ENCODE measurements around the gene LPP. TPM values are rescaled to one million over a fixed set of nuclear protein-coding genes. Genes with fewer than 3 reads are reported as not detected.

LPP gene
- total RNA-seq, 1 experiment from 2014 or later, result 54.0 TPM

- no peak for DNase-seq (ENCODE audit: low read depth, low spot score)
- H3K27ac ChIP-seq (ENCODE audit: low read depth, low read length), result no peak overlapping the region
Observed at GRCh38 chr3:188319569-188319968, 165.6 kb downstream of the LPP start.

GRCh38 chr3:188320757-188321156, 166.8 kb downstream of the LPP start:
- DNase-seq (ENCODE audit: low read depth, low spot score) (no peak), ATAC-seq (no peak)
- no peak overlapping the region for H3K27ac ChIP-seq (ENCODE audit: low read depth, low read length)
- intact Hi-C loops (cut with micrococcal nuclease), result no loop called here
- no TSS peak for BruUV-seq (replicated peaks)
- no peaks in the 10 kb centered on the region; a peak in 1 of 4 replicates for H3K4me1 ChIP-seq (ENCODE audit: control insufficient read depth in 1 of 2, insufficient read depth in 2 of 2, low read length in 2 of 2)
- H3K4me3 ChIP-seq (replicated peaks in 1 of 2; ENCODE audit: low read depth in 1 of 2, low read length in 2 of 2), result no peak overlapping the region
- H3K4me2 ChIP-seq (ENCODE audit: low read length), result no peak overlapping the region
- no peaks in the 10 kb centered on the region for H3K27me3 ChIP-seq (ENCODE audit: insufficient read depth, low read length)
- H4K20me1 ChIP-seq (ENCODE audit: insufficient read depth), result no peaks in the 10 kb centered on the region
- ChIA-PET RAD21 (ENCODE audit: low non-redundant PET in 1 of 2, low total read pairs in 2 of 2, uncharacterized antibody in 2 of 2, unreplicated experiment in 2 of 2) (no interaction called here), CTCF (no interaction called here), POLR2A (no interaction called here)
- no peak overlapping the region for H2AFZ ChIP-seq (ENCODE audit: low read depth, low read length, poor library complexity, severe bottlenecking)
- H3K9ac ChIP-seq (ENCODE audit: low read length), result no peak overlapping the region
- H3K79me2 ChIP-seq (ENCODE audit: insufficient read depth, low read length), result peaks cover 4% of the 10 kb centered on the region; the same call in 1 of the 2 replicates
- no peaks in the 10 kb centered on the region for H3K9me2 ChIP-seq (ENCODE audit: insufficient read depth)
- H3K36me3 ChIP-seq (ENCODE audit: control insufficient read depth in 1 of 2, insufficient read depth in 2 of 2, low read length in 2 of 2), result no peaks in the 10 kb centered on the region
- no peaks in the 10 kb centered on the region for H3K9me3 ChIP-seq (ENCODE audit: control insufficient read depth in 1 of 2, insufficient read depth in 1 of 2, low read depth in 1 of 2, low read length in 2 of 2)
- TF ChIP-seq YY1 (IDR thresholded peaks at IDR 0.05; ENCODE audit: extremely low read depth, insufficient replicate concordance, low read depth, low read length) (no peak), POLR2A (IDR thresholded peaks at IDR 0.05; ENCODE audit: borderline replicate concordance, extremely low read depth, insufficient read depth, insufficient read length) (no peak), MAX (IDR thresholded peaks at IDR 0.05) (no peak), ZBTB33 (IDR thresholded peaks at IDR 0.05; ENCODE audit: extremely low read depth, insufficient replicate concordance, low read length) (no peak), POLR2AphosphoS5 (IDR thresholded peaks at IDR 0.05; ENCODE audit: low read depth, low read length) (no peak), TCF7L2 (IDR thresholded peaks at IDR 0.05; ENCODE audit: borderline replicate concordance, extremely low read depth, insufficient read depth, insufficient read length) (no peak), SP1 (IDR thresholded peaks at IDR 0.05; ENCODE audit: low read depth) (no peak), RAD21 (IDR thresholded peaks at IDR 0.05; ENCODE audit: low read depth) (no peak)

More at GRCh38 chr3:188319569-188319968, 165.6 kb downstream of the LPP start:
- H3K4me2 ChIP-seq (ENCODE audit: low read length), result no peak overlapping the region
- H3K36me3 ChIP-seq (ENCODE audit: control insufficient read depth in 1 of 2, insufficient read depth in 2 of 2, low read length in 2 of 2), result no peaks in the 10 kb centered on the region
- no peaks in the 10 kb centered on the region for H3K9me3 ChIP-seq (ENCODE audit: control insufficient read depth in 1 of 2, insufficient read depth in 1 of 2, low read depth in 1 of 2, low read length in 2 of 2)
- H3K9me2 ChIP-seq (ENCODE audit: insufficient read depth), result no peaks in the 10 kb centered on the region
- BruUV-seq (replicated peaks), result no TSS peak
- ChIA-PET CTCF (no interaction called here), POLR2A (no interaction called here), RAD21 (ENCODE audit: low non-redundant PET in 1 of 2, low total read pairs in 2 of 2, uncharacterized antibody in 2 of 2, unreplicated experiment in 2 of 2) (no interaction called here)
- H4K20me1 ChIP-seq (ENCODE audit: insufficient read depth), result no peaks in the 10 kb centered on the region
- no peak overlapping the region for H3K4me3 ChIP-seq (replicated peaks in 1 of 2; ENCODE audit: low read depth in 1 of 2, low read length in 2 of 2)
- ATAC-seq, result no peak
- intact Hi-C loops (cut with micrococcal nuclease), result no loop called here
- H3K79me2 ChIP-seq (ENCODE audit: insufficient read depth, low read length), result peaks cover 4% of the 10 kb centered on the region; the same call in 1 of the 2 replicates
- H2AFZ ChIP-seq (ENCODE audit: low read depth, low read length, poor library complexity, severe bottlenecking), result no peak overlapping the region
- TF ChIP-seq ZBTB33 (IDR thresholded peaks at IDR 0.05; ENCODE audit: extremely low read depth, insufficient replicate concordance, low read length) (no peak), ZFX (IDR thresholded peaks at IDR 0.05) (no peak), RAD21 (IDR thresholded peaks at IDR 0.05; ENCODE audit: low read depth) (no peak), TCF7L2 (IDR thresholded peaks at IDR 0.05; ENCODE audit: borderline replicate concordance, extremely low read depth, insufficient read depth, insufficient read length) (no peak), FOSL1 (IDR thresholded peaks at IDR 0.05; ENCODE audit: low read depth) (no peak)
- no peaks in the 10 kb centered on the region for H3K27me3 ChIP-seq (ENCODE audit: insufficient read depth, low read length)
- no peak overlapping the region for H3K9ac ChIP-seq (ENCODE audit: low read length)
- H3K4me1 ChIP-seq (ENCODE audit: control insufficient read depth in 1 of 2, insufficient read depth in 2 of 2, low read length in 2 of 2), result peaks cover 0 to 4% of the 10 kb centered on the region in 2 experiments; a peak in 1 of 4 replicates
